Thymus (tissue), 11 donors: ENCODE results near the gene ACTL7A. TPM values are rescaled to one million over a fixed set of nuclear protein-coding genes. Genes with fewer than 3 reads are reported as not detected.

Experiments
- DNase-seq, 9 donors: peaks; one replicate each; pipeline ENCODE4 v3.0.0-alpha.2; 2013; ENCODE audit warnings: low spot score in 9 of 9, low read depth in 6 of 9, missing footprints in 1 of 9
- H3K27ac ChIP-seq, 2 donors: one replicate each; pipeline ENCODE4 v1.5.1; 2013; ENCODE audit warnings: control low read depth in 1 of 2, low read depth in 1 of 2, low read length in 1 of 2, mild to moderate bottlenecking in 1 of 2, moderate library complexity in 1 of 2
- H3K27me3 ChIP-seq, 2 donors: one replicate each; pipeline ENCODE4 v1.5.1; 2013; ENCODE audit warnings: low read length in 1 of 2; ENCODE audit not compliant: control insufficient read depth in 2 of 2, insufficient read depth in 1 of 2
- H3K36me3 ChIP-seq, 2 donors: one replicate each; pipeline ENCODE4 v1.5.1; 2013; ENCODE audit warnings: low read length in 1 of 2, mild to moderate bottlenecking in 1 of 2, moderate library complexity in 1 of 2; ENCODE audit not compliant: control insufficient read depth in 2 of 2, insufficient read depth in 2 of 2
- H3K4me1 ChIP-seq, 2 donors: one replicate each; pipeline ENCODE4 v1.5.1; 2013; ENCODE audit warnings: low read length in 2 of 2; ENCODE audit not compliant: control insufficient read depth in 2 of 2, insufficient read depth in 2 of 2
- H3K4me3 ChIP-seq, 2 donors: one replicate each; pipeline ENCODE4 v1.5.1; 2013; ENCODE audit warnings: low read length in 2 of 2, control low read depth in 1 of 2, mild to moderate bottlenecking in 1 of 2
- H3K9me3 ChIP-seq, 2 donors: one replicate each; pipeline ENCODE4 v1.5.1; 2013; ENCODE audit warnings: low read length in 1 of 2, mild to moderate bottlenecking in 1 of 2; ENCODE audit not compliant: control insufficient read depth in 2 of 2, insufficient read depth in 1 of 2
- WGBS: extraction: QIAGEN DNeasy Blood & Tissue Kit; methylation state at CpG from one replicate; pipeline ENCODE4 v1.1.7; 2013; 5-methylcytosine and 5-hydroxymethylcytosine counted together
- polyA plus RNA-seq: library from polyadenylated mRNA; stranded (reverse); fragments of 200-250 nt; gene quantifications from one replicate; pipeline ENCODE4 v1.2.3, GENCODE V29; 2013
- total RNA-seq: library from RNA; stranded (reverse); fragments of 120-200 nt; gene quantifications from one replicate; pipeline ENCODE4 v1.2.4, GENCODE V29; 2013
- donor health status: healthy.

Gene ACTL7A
- total and polyA plus RNA-seq, 2 donors: not detected

DNA sequence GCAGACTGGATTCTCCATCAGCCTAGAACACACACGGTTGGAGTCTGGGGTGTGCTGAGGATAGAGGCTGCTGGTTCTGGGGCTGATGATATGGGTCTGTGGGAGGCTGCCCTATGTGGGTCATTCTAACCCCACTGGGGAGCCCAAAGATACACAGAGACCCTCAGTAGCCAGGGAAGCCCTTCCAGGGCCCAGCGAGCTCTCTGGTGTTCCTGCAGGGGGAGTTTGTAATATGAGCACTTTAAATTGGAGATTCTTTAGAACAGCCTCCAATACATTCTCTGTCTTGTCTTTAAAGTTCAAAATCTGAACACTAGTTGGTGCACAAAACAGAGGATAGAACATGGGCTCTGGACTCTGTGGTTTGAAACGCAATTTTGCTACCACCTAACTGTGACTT lies 2.4 kb downstream of the ACTL7A start:
- H3K27ac ChIP-seq: no peak overlapping the region
- no peak overlapping the region for H3K4me3 ChIP-seq
- H3K9me3 ChIP-seq: no peaks in the 10 kb centered on the region
- WGBS: 98% methylated on average over 3 of the region's 3 CpGs
- no peaks in the 10 kb centered on the region for H3K4me1 ChIP-seq
- H3K27me3 ChIP-seq: no peaks in the 10 kb centered on the region
- peaks cover 0 to 3% of the 10 kb centered on the region in 2 donors for H3K36me3 ChIP-seq
- DNase-seq: no peak

DNA sequence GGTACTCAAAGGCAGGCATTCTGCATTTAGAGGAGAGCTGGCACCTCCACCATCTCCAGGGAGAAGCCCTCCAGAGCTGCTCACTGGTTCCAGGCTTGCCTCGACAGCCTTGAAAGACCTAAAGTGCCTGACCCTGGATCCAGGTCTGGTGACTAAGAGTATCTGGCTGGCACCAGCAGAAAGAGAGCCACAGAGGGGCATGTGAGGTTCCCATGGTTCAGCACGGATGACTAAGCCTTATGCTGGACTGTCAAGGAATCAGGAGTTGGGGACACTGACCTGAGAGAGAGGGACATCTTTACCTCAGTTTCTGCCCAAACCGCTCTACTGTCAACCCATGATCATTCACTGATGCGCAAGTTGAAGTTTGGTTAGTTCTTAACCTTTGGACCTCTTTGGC lies 3.0 kb downstream of the ACTL7A start:
- WGBS: 99% methylated on average over 4 of the region's 4 CpGs
- no peak for DNase-seq

GRCh38 chr9:108866001-108866420 lies 3.9 kb downstream of the ACTL7A start:
- DNase-seq: no peak
- 96% methylated on average over 2 of the region's 2 CpGs for WGBS

More for the DNA sequence above, 3.0 kb downstream of the ACTL7A start:
- Histone ChIP-seq H3K4me3 (no peak overlapping the region), H3K9me3 (no peaks in the 10 kb centered on the region), H3K36me3 (peaks cover 0 to 3% of the 10 kb centered on the region in 2 donors), H3K4me1 (no peaks in the 10 kb centered on the region), H3K27me3 (no peaks in the 10 kb centered on the region), H3K27ac (no peak overlapping the region)

DNA sequence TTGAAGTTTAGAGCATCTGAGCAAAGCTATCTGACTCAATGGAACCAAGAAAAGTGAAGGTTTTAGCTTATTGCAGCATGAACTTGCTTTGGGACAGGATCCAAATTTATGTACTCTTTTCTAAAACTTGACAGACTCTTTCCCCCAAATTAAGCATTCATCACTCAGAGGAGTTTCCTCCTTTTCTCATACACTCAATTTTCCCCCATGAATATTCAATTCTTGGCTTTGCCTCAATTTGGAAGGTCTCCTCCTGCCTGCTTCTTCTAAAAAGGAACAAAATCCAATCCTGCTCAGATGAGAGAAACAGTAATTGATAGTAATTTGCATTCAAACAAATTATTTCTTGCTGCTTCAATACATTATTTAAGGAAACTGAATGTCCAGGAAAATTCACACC lies 5.0 kb downstream of the ACTL7A start:
- H3K4me1 ChIP-seq: no peaks in the 10 kb centered on the region
- H3K36me3 ChIP-seq: peaks cover 0 to 10% of the 10 kb centered on the region in 2 donors
- H3K4me3 ChIP-seq: no peak overlapping the region
- H3K27me3 ChIP-seq: no peaks in the 10 kb centered on the region
- no peak overlapping the region for H3K27ac ChIP-seq
- H3K9me3 ChIP-seq: no peaks in the 10 kb centered on the region
- DNase-seq: no peak

More at GRCh38 chr9:108866001-108866420, 3.9 kb downstream of the ACTL7A start:
- Histone ChIP-seq H3K4me1 (no peaks in the 10 kb centered on the region), H3K4me3 (no peak overlapping the region), H3K36me3 (peaks cover 0 to 7% of the 10 kb centered on the region in 2 donors), H3K9me3 (no peaks in the 10 kb centered on the region), H3K27me3 (no peaks in the 10 kb centered on the region), H3K27ac (no peak overlapping the region)

DNA sequence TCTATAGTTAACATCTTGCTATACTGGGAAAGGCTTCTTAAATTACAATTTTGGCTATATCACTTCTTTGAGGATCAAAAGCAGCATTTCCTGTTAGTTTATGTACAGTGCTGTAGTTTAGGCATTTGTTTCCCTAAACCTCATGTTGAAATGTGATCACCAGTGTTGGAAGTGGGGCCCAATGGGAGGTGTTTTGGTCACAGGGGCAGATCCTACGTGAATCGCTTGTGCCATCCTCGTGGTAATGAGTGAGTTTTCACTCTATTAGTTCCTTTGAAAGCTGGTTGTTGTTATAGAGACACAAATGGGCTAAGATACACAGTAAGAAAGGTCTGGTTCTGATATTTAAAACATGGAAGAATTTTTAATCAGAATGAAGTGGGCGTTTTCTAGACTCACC lies 5.8 kb downstream of the ACTL7A start:
- no peak overlapping the region for H3K4me3 ChIP-seq
- no peaks in the 10 kb centered on the region for H3K9me3 ChIP-seq
- no peaks in the 10 kb centered on the region for H3K4me1 ChIP-seq
- peaks cover 0 to 13% of the 10 kb centered on the region in 2 donors for H3K36me3 ChIP-seq
- H3K27me3 ChIP-seq: no peaks in the 10 kb centered on the region
- DNase-seq: no peak
- 97% methylated on average over 4 of the region's 4 CpGs for WGBS
- H3K27ac ChIP-seq: no peak overlapping the region

DNA sequence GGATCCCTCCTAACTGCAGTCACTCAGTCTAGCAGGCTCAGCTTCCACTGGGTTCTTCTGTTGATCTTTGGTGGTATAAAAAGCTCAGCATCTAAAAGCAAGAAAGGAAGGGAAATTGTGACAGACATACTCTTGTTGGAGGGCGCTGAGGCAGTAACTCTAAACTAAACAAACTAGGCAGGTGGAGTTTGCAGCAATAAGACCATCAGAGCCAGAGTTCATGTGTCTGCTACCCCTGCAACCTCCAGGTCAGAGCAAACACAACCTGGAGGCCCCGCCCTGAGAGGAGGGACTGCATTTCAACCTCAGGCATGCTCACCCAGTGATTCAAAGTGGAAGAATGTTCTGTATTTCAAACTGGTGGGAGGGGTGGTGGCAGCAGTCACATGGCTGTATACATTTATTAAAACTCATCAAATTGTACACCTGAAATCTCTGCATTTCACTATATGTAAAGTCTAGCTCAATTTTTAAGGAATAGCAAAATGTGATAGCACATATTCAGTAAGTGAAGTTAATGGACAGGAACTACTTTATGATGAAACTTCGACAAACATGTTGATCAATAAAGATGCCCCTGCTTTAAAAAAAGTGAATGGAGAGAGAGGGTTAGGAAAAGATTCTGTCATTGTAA lies 7.1 kb downstream of the ACTL7A start:
- Histone ChIP-seq H3K27me3 (no peaks in the 10 kb centered on the region), H3K4me1 (no peaks in the 10 kb centered on the region), H3K9me3 (no peaks in the 10 kb centered on the region), H3K4me3 (no peak overlapping the region), H3K27ac (no peak overlapping the region), H3K36me3 (peaks cover 0 to 18% of the 10 kb centered on the region in 2 donors)
- DNase-seq: no peak
- 96% methylated on average over 3 of the region's 3 CpGs for WGBS

- no peak for DNase-seq
- Histone ChIP-seq H3K36me3 (peaks cover 27 to 48% of the 10 kb centered on the region in 2 donors), H3K4me1 (no peaks in the 10 kb centered on the region), H3K9me3 (no peaks in the 10 kb centered on the region), H3K4me3 (no peak overlapping the region), H3K27me3 (no peaks in the 10 kb centered on the region), H3K27ac (no peak overlapping the region)
- WGBS: 98% methylated on average over 4 of the region's 4 CpGs
Observed at GRCh38 chr9:108874058-108874788, 12.2 kb downstream of the ACTL7A start.

DNA sequence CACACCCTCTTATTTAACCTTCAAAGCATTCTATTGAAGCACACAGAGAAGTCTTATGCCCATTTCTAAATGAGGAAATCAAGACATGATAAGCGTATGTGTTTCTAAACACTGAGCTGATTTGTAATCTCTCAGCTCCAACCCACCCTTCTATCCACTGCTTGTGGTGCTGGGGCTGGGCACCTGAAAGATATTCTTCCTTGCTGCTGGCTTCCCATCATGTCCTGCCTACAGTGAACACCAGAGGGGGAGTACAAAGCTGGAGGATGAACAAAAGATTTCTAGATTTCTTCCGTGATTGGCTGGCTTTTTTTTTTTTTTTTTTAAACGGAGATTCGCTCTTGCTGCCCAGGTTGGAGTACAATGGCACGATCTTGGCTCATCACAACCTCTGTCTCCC lies 14.4 kb downstream of the ACTL7A start:
- Histone ChIP-seq H3K27me3 (no peaks in the 10 kb centered on the region), H3K4me1 (no peaks in the 10 kb centered on the region), H3K36me3 (peaks cover 34 to 53% of the 10 kb centered on the region in 2 donors), H3K4me3 (no peak overlapping the region), H3K27ac (no peak overlapping the region), H3K9me3 (no peaks in the 10 kb centered on the region)
- DNase-seq: no peak
- 98% methylated on average over 5 of the region's 5 CpGs for WGBS

GRCh38 chr9:108877524-108877923 lies 15.5 kb downstream of the ACTL7A start:
- no peak for DNase-seq
- Histone ChIP-seq H3K36me3 (peaks cover 34 to 47% of the 10 kb centered on the region in 2 donors), H3K27me3 (no peaks in the 10 kb centered on the region), H3K4me3 (no peak overlapping the region), H3K9me3 (no peaks in the 10 kb centered on the region), H3K4me1 (no peaks in the 10 kb centered on the region), H3K27ac (no peak overlapping the region)
- WGBS: 98% methylated on average over 2 of the region's 2 CpGs
